GM19452 (cell line): Measurements from ENCODE around the gene HSD11B2.

Experiments
- ATAC-seq: cut with Tn5 transposase; IDR thresholded peaks from one replicate; pipeline ENCODE4 v1.9.1; 2021; ENCODE audit not compliant: unreplicated experiment

HSD11B2 gene

DNA sequence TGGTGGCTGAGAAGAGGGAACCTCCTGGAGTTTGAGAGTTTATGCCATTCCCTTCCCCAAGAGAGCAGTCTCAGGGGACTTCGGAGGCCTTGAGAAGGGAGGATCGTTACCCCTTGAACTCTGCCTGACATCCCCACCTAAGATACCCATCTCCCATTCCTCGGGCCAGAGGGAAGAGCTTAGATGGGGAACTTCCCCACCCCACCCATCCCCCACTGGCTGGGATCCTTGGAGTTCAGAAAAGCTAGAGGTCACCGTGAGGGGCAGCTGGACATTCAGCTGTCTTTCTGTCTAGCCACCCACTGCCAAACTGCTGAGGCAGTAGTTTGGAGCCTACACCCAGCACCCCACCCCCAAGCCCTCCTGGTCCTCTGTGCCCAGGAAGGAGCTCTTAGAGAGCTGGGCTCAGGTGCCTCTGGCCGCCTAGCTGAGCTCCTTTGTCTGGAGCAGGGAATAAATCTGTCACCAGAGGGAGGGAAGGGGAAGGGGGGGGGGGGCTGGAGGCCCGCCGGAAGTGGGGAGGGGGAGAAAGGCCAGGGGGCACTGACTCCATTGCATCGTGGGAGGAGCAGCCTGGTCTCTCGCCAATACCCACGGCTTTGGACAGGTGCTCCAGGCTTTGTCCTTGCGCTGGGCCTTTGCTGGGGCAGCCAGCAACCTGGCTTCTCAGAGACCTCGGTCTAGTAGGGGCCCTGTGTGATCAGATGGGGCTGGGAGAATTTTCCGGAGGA, 1.0 kb downstream of the HSD11B2 start:
- ATAC-seq = no peak

DNA sequence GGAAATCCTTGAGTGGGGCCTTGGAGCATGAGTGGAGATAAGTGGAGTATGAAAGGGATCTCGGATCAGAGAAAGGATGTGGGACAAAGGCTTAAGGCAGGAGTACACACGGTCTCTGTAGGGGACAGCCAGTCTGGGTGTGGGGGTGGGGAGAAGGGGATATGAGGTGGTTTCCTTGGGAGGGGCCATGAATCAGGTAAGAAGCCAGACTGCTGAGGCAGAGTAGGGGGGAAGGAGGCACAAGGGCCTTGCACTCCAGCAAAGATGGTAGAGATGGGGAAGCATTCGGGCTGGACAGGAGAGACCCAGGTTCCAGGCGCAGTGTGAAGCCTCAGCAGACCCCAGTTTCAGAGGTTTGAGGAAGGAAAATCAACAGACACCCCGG, 1.6 kb downstream of the HSD11B2 start:
- ATAC-seq = no peak

GRCh38 chr16:67433131-67433719, 2.3 kb downstream of the HSD11B2 start:
- no peak for ATAC-seq

GRCh38 chr16:67435758-67436164, 4.8 kb downstream of the HSD11B2 start:
- no peak for ATAC-seq

DNA sequence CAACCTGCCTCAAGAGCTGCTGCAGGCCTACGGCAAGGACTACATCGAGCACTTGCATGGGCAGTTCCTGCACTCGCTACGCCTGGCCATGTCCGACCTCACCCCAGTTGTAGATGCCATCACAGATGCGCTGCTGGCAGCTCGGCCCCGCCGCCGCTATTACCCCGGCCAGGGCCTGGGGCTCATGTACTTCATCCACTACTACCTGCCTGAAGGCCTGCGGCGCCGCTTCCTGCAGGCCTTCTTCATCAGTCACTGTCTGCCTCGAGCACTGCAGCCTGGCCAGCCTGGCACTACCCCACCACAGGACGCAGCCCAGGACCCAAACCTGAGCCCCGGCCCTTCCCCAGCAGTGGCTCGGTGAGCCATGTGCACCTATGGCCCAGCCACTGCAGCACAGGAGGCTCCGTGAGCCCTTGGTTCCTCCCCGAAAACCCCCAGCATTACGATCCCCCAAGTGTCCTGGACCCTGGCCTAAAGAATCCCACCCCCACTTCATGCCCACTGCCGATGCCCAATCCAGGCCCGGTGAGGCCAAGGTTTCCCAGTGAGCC, 5.8 kb downstream of the HSD11B2 start:
- no peak for ATAC-seq

DNA sequence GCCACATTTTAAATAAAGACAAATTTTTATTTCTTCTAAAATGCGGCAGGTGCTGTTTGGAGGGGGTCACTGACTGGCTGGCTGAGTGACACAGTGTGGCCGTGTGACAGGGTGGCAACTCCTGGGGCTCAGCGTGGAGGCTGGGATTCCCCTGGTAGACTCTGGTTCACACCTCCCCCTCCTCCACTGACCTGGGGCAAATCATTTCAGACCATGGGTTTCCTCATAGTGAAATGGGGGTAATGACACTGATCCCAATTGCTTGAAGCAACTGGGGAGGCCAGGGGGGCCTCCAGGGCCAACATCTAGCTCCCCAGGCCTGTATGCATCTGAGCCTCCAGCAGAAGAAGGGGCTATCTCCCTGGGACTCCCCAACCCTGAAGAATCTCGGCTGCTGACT, 6.6 kb downstream of the HSD11B2 start:
- ATAC-seq = no peak

DNA sequence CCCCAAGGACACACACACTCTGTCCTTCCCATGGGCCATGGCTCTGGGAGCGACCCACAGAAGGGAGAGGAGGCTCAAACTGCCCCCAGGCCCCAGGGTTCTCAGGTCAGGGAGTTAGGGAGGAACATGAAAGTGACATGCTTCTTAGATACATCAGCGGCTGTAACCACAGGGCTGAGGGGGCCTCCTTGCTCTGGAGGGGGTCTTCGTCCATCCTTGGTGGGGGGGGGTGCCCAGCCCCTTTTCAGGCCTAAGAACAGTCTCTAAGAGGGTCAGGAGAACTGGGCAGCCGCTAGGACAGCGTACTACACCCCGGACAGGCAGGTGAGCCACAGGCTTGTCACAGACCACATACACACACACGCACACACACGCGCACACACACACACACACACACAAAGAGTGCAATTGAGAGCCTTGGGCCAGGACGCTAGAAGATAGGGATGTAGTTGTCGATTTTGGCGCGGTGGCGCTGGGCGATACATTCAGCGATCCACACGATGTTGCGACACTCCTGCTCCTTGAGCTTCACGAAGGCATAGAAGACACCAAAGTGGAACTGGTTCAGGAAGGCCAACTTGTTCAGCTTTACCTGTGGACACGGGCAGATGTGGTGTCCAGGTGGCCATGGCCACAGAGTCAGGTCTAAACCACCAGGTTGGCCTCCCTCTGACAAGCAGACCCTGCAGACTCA, 7.3 kb downstream of the HSD11B2 start:
- ATAC-seq = no peak

GRCh38 chr16:67438824-67439393, 8.0 kb downstream of the HSD11B2 start:
- no peak for ATAC-seq

GRCh38 chr16:67441271-67441753, 10.4 kb downstream of the HSD11B2 start:
- no peak for ATAC-seq

GRCh38 chr16:67441907-67442306, 11.0 kb downstream of the HSD11B2 start:
- ATAC-seq = no peak

- no peak for ATAC-seq
Measured at GRCh38 chr16:67442581-67443255, 11.8 kb downstream of the HSD11B2 start.

GRCh38 chr16:67443265-67443664, 12.3 kb downstream of the HSD11B2 start:
- ATAC-seq = no peak

- no peak for ATAC-seq
Measured at GRCh38 chr16:67444259-67445125, 13.6 kb downstream of the HSD11B2 start.

GRCh38 chr16:67445126-67445426, 14.2 kb downstream of the HSD11B2 start:
- ATAC-seq = no peak

GRCh38 chr16:67445441-67445912, 14.6 kb downstream of the HSD11B2 start:
- ATAC-seq = no peak

DNA sequence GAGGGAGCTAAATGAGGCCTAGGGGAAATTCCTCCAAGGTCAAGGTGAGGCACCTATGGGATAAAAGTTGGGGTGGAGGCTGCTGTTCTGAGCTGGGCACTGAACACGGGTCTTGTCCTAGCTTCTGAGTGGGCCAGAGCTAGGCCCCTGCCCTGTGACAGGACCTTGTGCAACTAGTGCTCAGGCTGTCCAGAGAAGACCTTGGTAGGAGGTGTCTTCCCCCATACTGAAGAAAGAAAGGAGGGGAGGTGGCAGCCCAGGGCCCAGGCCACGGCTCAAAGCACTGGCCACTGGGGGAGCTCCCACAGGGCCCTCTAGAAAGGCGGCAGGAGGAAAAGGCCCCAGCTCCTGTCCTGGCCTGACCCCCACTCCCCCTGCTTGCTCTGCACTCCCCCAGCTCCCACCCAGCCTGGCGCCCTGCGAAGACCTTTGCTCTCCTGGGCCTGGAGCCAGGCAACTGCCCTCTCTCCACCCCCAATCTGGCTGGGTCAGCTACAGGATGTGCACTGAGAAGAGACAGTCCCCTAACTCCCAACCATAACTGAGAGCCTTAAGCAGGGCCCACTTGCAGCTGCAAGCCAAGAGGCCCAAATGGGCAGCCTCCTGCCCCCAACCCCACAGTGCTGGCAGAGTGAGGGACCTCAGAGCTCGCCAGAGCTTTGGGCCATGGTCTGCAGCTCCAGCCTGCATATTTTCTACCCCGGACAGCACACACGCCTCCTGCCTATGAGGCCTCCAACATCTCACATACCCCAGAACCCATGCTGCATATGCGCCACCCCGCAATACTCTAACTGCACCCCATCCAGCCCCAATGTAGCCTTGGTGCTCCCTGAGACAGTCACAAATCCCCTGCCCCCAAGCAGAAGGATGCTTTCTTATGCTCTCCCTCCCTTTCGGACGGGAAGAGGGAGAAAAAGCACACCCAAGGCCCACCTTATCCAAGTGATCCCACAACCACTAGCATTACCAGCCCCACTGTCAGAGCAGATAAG, 15.3 kb downstream of the HSD11B2 start:
- ATAC-seq = no peak

- ATAC-seq = no peak
Measured at GRCh38 chr16:67446968-67447507, 16.1 kb downstream of the HSD11B2 start.

DNA sequence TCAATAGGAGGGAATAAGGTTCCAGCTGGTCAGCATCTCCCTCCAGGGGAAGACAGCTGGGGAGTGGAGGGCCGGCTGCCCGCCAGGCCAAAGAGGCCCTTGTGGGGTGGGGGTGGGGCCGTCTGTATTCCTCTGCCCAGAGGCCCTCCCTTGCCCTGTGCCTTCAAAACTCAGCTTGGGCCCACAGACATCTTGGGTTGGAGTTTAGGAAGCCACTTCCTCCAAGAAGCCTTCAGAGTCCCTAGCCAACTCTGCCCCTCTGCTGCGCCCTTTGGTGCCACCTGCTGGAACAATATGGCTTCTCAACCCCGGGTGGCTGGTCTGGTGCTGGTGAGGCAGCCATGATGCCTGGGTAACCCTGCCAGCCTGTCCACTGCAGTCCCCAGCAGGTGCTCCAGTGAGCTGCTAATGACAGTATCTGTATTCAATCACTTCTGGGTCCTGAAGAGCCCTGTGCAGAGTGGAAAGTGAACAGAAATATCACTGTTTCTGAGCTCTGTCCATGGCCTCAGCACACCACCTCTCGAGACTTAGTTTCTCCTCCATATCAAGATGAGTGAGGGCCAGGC, 16.7 kb downstream of the HSD11B2 start:
- ATAC-seq = no peak
